Measurements from ENCODE around the gene MACROH2A1.

DNA sequence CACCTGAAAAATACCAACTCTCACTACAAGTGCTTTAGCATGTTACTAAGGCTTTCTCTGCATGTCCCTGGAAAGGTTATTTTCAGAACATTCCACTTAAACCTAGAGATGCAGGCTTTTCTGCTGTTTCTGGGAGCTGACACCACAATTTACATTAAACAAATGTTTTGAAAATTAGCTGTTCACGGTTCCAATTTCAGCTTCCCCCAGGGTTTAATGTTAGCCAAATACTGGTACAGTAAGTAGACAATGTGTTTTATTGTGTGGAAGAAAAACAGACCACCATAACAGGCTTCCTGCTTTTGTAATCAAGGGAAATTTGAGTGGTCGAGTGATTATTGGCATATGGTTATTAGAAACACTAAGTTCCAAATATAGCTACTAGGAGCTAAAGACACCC is 32.0 kb downstream of the MACROH2A1 start:
- TF ChIP-seq EP300 (IDR thresholded peaks at IDR 0.05; ENCODE audit: borderline replicate concordance) (no peak), YY1 (IDR thresholded peaks at IDR 0.05; ENCODE audit: low read depth) (no peak), TEAD4 (IDR thresholded peaks at IDR 0.05) (no peak), FOXM1 (IDR thresholded peaks at IDR 0.05; ENCODE audit: borderline replicate concordance, low read depth) (no peak), RAD21 (IDR thresholded peaks at IDR 0.05; ENCODE audit: low read depth) (no peak), NFIC (IDR thresholded peaks at IDR 0.05) (no peak)
- TF ChIP-seq, protein P1, sequence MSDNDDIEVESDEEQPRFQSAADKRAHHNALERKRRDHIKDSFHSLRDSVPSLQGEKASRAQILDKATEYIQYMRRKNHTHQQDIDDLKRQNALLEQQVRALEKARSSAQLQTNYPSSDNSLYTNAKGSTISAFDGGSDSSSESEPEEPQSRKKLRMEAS (IDR thresholded peaks at IDR 0.05), result no peak
- TF ChIP-seq, protein P2, sequence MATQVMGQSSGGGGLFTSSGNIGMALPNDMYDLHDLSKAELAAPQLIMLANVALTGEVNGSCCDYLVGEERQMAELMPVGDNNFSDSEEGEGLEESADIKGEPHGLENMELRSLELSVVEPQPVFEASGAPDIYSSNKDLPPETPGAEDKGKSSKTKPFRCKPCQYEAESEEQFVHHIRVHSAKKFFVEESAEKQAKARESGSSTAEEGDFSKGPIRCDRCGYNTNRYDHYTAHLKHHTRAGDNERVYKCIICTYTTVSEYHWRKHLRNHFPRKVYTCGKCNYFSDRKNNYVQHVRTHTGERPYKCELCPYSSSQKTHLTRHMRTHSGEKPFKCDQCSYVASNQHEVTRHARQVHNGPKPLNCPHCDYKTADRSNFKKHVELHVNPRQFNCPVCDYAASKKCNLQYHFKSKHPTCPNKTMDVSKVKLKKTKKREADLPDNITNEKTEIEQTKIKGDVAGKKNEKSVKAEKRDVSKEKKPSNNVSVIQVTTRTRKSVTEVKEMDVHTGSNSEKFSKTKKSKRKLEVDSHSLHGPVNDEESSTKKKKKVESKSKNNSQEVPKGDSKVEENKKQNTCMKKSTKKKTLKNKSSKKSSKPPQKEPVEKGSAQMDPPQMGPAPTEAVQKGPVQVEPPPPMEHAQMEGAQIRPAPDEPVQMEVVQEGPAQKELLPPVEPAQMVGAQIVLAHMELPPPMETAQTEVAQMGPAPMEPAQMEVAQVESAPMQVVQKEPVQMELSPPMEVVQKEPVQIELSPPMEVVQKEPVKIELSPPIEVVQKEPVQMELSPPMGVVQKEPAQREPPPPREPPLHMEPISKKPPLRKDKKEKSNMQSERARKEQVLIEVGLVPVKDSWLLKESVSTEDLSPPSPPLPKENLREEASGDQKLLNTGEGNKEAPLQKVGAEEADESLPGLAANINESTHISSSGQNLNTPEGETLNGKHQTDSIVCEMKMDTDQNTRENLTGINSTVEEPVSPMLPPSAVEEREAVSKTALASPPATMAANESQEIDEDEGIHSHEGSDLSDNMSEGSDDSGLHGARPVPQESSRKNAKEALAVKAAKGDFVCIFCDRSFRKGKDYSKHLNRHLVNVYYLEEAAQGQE (IDR thresholded peaks at IDR 0.05; ENCODE audit: low read depth), result no peak

All from Ishikawa (cell line).